ENCODE data around the gene KIRREL1. TPM values are rescaled to one million over a fixed set of nuclear protein-coding genes. Genes with fewer than 3 reads are reported as not detected.

The KIRREL1 gene
- 10.9 TPM for total RNA-seq
- long read RNA-seq, partial matches to known transcripts: 0 of 8 reads
- long read RNA-seq, other reads (novel, unspliced or antisense): 8 of 8 reads

DNA sequence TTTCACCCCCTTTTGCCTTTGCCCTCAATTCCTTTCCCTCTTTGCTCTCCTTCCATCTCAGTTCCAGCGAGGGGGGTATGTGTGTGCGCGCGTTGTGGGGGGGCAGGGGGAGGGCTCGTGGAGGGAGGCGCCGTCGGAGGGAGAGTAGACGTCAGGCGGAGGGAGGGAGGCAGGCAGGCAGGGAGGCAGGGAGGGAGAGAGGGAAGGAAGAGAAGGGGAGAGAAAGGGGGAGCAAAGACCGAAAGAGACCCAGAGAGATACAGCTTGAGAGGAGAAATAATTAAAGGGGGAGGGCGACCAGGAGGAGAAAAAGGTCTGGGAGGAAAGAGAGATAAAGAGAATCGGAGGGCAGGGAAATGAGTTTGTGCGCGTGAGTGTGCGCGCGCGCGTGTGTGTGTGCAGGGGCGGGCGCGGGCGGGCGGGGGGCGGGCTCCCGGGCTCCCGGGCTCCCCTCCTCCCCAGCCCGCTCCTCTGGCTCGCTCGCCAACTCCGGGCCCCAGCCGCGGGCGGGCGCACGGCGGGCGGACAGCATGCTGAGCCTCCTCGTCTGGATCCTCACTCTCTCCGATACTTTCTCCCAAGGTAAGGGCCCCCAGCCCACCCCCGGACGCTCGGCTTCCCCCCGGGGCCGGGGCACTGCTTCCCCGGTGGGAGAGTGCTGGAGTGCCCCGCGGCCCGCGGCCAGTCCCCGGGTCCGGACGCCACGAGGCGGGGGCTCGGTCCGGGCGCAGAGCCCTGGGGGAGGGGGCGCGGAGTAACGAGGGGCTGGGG, at the start of gene KIRREL1:
Gene KIRREL1, plus strand, starts transcription at position 499 of the 771 bp plus-strand sequence. Its CDS starts 32 bp downstream, at position 531.
- intact Hi-C loops (cut with DNase I): loop anchor here (2.0 to 10.0 kb wide), 2 partner anchors 93 to 121 kb away; no protein-coding TSS in a partner anchor
- no peak for DNase-seq (ENCODE audit: low spot score)

DNA sequence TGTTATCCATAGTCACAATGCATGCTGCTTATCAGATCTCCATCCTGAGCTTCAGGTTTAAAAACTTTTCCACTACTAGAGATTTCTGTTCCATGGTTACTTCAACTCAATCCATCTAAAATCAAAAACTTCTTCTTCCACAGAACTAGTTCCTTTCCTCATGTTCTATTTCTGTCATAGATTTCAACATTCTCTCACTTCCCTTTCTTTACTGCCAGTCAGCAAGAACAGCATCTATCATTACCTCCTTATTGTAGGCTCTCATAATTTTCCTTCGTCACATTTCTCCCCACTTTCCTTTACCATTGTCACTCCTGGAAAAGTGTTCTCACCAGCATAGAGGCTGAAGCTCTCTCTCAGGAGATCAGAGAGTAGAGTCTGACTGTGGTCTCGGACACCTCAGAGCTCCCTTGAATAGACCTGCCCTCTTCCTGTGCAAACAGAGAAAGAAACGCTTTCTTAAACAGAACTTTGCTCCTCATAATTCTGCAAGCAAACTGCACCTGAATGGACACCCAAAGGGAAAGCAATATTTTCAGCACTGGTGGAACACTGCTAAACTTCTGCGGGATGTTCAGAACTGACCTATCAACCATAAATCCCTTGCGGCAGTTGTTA, 48.7 kb upstream of the KIRREL1 start:
- intact Hi-C loops (cut with DNase I): loop anchor here (10.0 kb wide), 1 partner anchor 370 kb away; no protein-coding TSS in a partner anchor
- no peak for DNase-seq (ENCODE audit: low spot score)

DNA sequence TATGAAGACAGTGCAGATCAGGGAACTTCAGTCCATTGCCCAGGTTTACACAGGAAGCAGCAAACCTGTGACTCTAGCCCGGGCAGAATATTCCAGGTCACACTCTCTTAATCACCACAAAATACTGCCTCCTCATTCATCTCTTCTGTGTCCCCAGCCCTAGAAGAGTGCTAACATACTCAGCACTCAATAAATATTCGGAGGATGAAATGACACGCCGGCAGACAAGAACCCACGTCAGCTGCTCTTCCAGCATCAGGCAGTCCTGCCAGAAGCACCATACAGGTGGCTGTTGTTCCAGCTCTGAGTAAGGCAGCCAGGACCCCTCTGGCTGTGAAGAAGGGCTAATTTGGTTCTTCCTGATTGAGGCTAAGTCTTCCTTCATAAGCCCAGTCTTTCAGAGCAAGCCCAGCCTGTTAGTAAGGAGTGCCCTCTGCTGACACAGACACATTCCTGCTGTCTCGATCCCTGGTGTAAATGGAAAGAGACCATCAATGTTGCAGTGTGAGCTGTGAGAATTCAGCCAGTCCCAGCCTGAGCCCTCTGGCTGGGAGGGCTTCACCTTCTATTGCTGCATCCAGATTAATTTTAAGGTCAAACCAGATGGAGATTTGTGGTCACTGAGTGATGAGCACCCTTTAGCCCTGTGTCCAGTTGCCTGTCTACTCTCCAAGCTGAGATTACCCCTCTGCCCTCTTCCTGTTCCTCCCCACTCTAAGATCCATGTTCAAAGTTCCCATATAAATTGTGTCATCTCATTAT, 45.0 kb upstream of the KIRREL1 start:
- intact Hi-C loops (cut with DNase I): loop anchor here (10.0 kb wide), 1 partner anchor 374 kb away; no protein-coding TSS in a partner anchor
- no peak for DNase-seq (ENCODE audit: low spot score)

DNA sequence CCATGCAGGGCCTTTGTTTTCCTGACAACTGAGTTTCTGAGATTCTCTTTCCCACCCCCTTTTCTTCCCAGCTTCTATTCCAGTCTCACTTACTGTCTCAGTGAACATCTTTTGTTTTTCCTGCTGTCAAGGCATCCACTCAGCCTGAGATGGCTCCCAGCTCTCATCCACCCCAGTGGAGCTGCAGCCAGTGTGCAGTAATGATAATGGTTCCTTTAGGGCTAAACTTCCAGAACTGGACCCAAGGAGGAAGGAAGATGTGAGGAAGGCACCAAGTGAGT, 44.4 kb upstream of the KIRREL1 start:
- no peak for DNase-seq (ENCODE audit: low spot score)
- intact Hi-C loops (cut with DNase I): loop anchor here (10.0 kb wide), 1 partner anchor 374 kb away; no protein-coding TSS in a partner anchor

DNA sequence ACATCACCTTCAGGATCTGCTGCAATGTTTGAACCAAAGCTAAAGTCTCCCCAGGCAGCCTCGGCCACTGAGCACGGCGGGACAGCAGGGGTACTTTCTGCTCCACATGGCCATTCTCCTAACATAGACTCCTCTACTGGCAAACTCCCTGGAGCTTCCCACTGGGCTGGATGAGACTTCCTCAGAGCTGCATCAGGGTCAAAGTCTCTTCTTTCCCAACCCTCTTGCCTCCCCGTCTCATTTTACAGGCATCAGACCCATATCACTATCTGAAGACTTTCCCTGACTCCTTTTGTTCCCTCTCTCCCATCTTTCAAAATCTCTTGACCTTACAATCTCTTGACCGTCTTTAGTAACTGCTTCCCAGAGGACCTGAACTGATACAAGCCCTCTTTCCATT, 42.2 kb upstream of the KIRREL1 start:
- intact Hi-C loops (cut with DNase I): no loop called here
- DNase-seq (ENCODE audit: low spot score): no peak

DNA sequence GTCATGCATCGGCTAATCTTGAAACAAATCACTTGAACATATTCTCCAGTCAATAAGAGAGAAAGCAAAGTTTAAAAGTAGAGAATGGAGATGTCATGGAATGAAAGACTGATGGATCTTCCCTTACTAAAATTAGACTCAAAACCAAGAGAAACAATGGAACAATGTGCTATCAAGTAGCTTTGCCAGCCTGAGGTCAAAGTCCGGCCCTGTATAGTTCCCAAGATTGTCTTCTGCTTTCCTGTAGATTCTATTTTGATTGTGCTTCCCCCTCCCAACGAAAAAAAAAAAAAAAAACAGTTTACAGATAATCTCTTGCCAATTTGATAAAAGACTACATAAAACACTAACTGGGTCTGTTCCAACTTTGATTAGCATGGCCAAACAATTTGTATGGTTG, 40.8 kb upstream of the KIRREL1 start:
- DNase-seq (ENCODE audit: low spot score): no peak
- intact Hi-C loops (cut with DNase I): no loop called here

DNA sequence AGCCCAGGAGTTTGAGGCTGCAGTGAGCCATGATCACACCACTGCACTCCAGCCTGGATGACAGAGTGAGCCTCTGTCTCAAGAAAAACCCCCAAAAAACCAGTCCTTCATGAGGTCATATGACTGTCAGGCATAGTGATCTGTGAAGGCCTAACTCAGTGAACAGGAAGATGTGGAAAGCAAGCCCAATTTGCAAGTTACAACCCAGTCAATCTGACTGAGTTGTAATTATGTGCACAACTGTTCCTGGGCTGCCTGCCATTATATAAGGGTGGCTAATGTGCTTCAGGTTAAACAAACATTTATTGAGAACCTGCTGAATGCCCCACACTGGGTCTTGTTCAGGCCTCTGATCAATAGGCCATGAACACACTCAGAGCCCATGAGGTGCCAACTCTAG, 38.2 kb upstream of the KIRREL1 start:
- intact Hi-C loops (cut with DNase I): no loop called here
- no peak for DNase-seq (ENCODE audit: low spot score)

DNA sequence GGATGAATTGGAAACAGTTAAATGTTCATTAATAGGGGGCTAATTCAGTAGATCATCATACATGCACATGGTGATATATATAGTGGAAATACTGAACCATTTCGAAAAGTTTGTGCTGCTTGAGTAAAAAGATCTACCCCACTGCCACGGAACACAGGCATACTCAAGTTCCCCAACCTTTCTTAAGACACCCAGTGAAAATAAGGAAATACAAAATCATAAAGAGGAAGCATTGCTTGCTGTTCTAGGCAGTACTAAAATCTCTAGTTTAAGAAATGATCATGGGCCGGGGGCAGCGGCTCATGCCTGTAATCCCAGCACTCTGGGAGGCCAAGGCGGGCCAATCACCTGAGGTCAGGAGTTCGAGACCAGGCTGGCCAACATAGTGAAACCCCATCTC, 37.6 kb upstream of the KIRREL1 start:
- intact Hi-C loops (cut with DNase I): no loop called here

DNA sequence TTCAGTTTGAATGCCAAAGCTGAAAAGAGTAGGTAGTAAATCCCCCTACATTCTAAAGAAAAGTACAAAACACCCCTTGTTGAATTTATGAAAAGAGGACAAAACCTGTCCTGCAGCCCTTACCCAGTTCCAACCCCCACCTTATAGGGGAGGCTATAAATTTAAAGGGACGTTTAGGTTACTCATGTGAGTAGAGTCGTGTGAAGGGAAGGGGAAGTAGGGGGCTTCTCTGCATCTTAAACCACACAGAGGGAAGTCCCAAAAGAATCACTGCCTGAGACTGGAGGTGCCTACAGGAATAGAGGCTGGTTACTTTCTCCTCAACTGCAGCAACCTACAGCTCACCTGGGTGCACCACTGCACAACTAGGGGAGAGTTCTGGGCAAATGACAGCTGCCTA, 36.7 kb upstream of the KIRREL1 start:
- intact Hi-C loops (cut with DNase I): no loop called here
- DNase-seq (ENCODE audit: low spot score): no peak

More for the DNA sequence above, 37.6 kb upstream of the KIRREL1 start:
- no peak for DNase-seq (ENCODE audit: low spot score)

DNA sequence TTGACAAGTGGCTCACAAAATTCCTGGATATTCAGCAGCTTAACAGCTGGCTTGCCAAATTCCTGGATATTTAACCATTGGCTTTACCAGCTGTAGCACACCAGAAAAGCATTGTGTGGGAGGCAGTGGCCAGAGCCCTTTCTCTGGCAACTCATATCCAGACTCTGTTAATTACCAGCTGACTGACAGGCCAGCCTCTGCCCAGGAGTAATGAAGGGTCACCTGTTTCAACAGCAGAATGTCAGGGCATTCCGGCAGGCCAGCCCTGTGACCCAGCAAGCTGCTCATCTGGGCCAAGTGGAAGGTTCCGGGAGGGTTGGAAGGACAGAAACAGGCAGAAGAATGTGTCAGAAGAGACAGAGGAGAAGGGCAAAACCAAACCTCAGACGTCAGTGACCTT, 35.2 kb upstream of the KIRREL1 start:
- intact Hi-C loops (cut with DNase I): no loop called here
- no peak for DNase-seq (ENCODE audit: low spot score)

DNA sequence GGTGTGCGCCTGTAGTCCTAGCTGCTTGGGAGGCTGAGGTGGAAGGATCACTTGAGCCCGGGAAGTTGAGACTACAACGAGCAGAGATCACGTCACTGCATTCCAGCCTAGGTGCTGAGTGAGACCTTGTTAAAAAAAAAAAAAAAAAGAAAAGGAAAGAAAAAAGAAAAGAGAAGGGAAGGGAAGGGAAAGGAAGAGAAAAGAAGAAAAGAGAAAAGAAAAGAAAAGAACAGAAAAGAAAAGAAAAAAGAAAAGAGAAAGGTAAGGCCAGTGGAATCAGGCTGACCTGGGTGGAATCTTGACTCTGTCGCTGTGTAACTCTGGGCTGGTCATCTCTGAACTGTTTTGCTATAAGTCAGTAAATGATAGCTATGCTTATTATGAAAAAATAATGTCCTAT, 33.7 kb upstream of the KIRREL1 start:
- no peak for DNase-seq (ENCODE audit: low spot score)
- intact Hi-C loops (cut with DNase I): loop anchor here (10.0 kb wide), 2 partner anchors 535 to 1035 kb away; no protein-coding TSS in a partner anchor

DNA sequence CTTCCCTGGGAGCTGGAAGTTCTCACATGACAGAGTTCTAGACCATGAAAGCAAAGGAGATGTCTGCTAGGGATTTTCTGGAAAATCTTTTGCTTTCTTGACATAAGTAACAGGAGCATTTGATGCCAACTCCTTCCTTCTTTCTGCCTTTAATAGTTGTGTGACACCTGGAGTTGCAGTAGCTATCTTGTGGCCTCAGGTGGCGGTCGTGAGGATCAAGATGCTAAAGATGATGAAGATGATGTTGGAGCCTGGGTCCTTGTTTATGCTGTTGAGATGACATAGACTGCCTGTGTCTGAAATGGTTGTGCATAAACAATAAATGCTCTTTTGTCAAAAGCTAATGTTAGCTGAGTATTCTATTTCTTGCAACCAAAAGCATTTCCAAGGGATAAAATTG, 32.7 kb upstream of the KIRREL1 start:
- no peak for DNase-seq (ENCODE audit: low spot score)
- intact Hi-C loops (cut with DNase I): loop anchor here (10.0 kb wide), 2 partner anchors 534 to 1034 kb away; no protein-coding TSS in a partner anchor

DNA sequence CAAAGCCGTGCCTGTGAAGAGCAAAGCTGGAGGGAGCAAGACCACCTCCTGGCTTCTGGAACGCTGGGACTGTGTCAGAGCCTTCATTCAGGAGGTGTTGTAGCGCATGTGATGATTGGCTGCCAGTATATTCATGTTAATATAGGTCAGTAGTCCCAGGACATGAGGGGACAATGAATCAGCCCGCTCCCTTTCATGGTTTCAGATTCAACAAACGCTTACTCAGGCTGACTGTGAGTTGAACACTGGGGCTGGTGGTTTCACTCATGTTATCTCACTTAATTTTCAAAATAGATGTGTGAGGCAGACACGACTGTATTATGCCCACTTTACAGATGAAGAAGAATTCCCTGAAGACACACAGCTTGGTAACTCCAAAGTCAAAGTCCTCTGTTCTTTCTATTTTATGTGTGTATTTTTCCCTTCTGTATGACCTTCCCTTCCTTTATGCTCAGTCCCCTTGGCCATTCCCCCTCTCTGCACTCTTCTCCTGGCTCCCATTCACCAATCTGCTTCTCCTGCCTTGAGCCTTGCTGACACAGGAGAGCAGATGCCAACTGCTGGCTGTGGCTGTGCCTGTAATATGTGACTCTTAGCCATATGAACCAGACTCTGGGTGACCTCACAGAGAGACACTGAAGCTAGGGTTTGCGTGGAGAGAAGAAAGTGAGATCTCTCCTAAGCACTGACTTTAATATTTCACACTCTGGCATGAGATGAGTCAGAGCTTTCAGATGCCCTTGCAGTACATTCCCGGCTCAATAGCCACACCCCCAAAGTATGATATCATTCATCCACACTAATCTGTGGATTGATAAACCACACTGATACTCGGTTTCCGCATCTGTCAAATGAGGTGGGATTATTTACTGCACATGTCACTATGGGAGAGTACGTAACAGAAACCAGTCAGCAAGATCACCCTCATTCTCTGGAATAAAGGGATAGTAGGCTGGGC, 31.4 kb upstream of the KIRREL1 start:
- intact Hi-C loops (cut with DNase I): loop anchor here (10.0 kb wide), 2 partner anchors 533 to 1033 kb away; no protein-coding TSS in a partner anchor
- no peak for DNase-seq (ENCODE audit: low spot score)

DNA sequence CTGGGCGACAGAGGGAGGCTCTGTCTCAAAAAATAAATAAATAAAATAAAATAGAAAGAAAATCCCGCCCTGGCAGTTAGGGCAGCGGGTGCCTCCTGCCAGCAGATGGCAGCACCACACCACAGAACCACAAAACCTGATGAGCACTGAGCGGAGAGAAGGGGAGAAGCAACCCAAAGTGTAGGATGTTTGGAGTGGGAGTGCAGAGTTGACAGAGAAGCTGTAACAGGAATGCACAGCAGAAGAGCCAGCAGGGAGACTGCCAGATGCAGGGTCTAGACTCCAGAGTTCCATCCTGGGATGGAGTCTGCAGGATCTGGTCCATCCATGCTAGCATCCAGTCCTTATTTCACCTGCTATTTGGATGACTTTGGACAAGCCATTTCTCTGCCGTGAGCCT, 29.7 kb upstream of the KIRREL1 start:
- intact Hi-C loops (cut with DNase I): loop anchor here (1.0 to 10.0 kb wide), 3 partner anchors 161 to 1031 kb away; no protein-coding TSS in a partner anchor

DNA sequence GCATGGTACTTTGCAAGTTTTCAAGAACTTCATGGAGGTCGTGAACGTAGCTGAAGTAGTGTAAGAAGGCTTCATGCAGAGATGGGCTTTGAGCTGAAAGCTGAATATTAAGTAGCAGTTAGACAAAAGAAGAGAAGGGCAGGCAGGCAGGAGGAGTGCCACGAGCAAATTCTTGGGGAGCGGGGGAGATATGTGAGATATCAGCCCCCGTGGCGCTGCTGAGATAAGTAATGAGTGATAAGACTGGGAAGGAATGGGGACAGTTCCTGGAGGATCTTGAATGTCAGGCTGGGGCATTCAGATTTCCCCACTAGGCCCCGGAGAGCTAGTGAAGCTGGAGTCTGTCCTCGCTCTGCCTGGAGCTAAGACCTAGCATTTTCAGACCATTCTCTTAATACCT, 27.9 kb upstream of the KIRREL1 start:
- intact Hi-C loops (cut with DNase I): loop anchor here (10.0 kb wide), 2 partner anchors 529 to 1029 kb away; no protein-coding TSS in a partner anchor
- DNase-seq (ENCODE audit: low spot score): no peak

More for the DNA sequence above, 29.7 kb upstream of the KIRREL1 start:
- DNase-seq (ENCODE audit: low spot score): no peak

DNA sequence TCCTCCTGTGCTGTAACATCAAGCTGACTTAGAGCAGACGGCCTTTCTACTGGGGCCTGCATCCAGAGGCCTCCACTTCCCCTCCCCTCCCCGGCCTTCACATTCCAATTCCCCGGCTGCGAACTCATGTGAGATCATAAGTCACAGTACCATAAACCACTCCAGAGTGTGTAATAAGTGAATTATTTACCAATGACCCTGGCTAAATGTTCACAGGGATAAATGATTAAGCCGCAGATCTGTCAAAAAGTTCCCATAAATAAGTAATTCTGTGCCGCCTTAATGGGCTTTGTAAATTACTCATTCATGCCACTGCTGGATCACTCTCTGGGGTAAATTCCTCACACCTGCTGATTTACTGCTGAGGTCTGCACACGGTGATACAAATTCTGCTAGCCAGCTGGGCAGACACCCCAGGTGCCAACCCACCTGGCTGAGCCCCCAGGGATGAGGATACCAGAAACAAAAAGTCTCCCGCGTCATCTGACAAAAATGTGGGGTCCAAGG, 27.4 kb upstream of the KIRREL1 start:
- intact Hi-C loops (cut with DNase I): loop anchor here (10.0 kb wide), 2 partner anchors 529 to 1029 kb away; no protein-coding TSS in a partner anchor
- DNase-seq (ENCODE audit: low spot score): no peak

DNA sequence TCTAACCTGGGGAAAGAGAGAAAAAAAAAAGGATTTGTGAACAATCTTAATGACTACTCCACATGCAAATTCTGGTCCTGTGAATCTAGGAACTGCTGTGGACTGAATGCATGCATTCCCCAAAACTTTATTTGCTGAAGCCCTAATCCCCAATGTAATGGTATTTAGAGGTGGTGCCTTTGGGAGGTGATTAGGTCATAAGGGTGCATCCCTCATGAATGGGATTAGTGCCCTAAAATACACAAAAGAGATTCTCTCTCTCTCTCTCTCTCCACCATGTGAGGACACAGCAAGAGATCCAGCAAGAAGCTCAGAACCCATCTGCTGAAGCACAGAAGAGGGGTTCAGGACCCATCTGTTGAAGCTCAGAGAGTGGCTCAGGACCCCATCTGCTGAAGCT, 26.2 kb upstream of the KIRREL1 start:
- intact Hi-C loops (cut with DNase I): loop anchor here (10.0 kb wide), 2 partner anchors 528 to 1028 kb away; no protein-coding TSS in a partner anchor
- DNase-seq (ENCODE audit: low spot score): no peak

DNA sequence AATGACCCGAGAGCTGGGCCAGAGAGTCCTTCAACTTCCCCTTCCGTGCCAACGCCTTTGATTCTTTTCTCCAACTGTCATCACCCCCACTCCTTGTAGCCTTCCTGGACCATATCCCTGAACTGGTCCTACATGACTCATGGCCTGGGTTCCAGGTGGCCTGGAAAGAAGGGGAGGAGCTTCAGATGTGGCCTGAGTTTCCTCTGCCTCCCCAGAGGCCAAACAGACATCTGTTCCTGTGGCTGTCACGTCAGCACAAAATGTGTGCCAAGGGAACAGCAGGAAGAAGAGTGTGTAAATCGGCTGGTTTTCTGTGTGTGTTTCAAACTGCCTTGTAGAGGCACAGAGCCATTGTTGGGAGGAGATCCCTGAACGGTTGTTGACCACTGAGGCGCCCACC, 24.9 kb upstream of the KIRREL1 start:
- intact Hi-C loops (cut with DNase I): loop anchor here (10.0 kb wide), 2 partner anchors 526 to 1026 kb away; no protein-coding TSS in a partner anchor
- DNase-seq (ENCODE audit: low spot score): no peak
